LNCaP clone FGC (cell line): ENCODE results near the gene PLXNA2.

Experiments
- DNase-seq: peaks from one replicate; pipeline ENCODE4 v3.0.0-alpha.2; 2011; ENCODE audit warnings: low read depth
- H3K4me3 ChIP-seq: 2 replicates; pipeline ENCODE4 v1.5.1; 2011; ENCODE audit warnings: mild to moderate bottlenecking, low read depth, low read length, control low read depth
- TF ChIP-seq, protein P1 (sequence below): IDR thresholded peaks from 2 replicates; pipeline ENCODE4 v1.5.1; 2012; ENCODE audit warnings: mild to moderate bottlenecking; ENCODE audit not compliant: control insufficient read depth, insufficient read depth; ENCODE audit errors: extremely low read depth

The PLXNA2 gene

DNA sequence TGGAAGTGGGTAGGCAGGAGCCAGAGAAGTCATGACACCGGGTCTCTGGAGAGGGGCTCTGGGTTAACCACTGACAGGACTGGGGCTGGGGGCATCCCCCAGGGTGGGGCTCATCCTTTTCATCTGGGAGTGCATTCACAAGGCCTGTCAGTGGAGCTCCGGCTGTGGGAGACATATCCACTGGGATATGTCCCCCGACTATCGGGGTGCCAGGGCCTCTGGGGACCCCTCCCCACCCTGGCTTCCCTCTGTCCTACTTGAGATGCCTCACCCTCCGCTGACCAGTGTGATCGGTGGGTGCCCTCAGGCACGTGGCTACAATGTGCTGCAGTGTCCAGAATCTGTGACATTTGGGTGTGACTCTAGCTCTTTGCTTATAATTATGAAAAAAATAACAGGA is 240.9 kb downstream of the PLXNA2 start:
- DNase-seq, result no peak
- TF ChIP-seq, protein P1, sequence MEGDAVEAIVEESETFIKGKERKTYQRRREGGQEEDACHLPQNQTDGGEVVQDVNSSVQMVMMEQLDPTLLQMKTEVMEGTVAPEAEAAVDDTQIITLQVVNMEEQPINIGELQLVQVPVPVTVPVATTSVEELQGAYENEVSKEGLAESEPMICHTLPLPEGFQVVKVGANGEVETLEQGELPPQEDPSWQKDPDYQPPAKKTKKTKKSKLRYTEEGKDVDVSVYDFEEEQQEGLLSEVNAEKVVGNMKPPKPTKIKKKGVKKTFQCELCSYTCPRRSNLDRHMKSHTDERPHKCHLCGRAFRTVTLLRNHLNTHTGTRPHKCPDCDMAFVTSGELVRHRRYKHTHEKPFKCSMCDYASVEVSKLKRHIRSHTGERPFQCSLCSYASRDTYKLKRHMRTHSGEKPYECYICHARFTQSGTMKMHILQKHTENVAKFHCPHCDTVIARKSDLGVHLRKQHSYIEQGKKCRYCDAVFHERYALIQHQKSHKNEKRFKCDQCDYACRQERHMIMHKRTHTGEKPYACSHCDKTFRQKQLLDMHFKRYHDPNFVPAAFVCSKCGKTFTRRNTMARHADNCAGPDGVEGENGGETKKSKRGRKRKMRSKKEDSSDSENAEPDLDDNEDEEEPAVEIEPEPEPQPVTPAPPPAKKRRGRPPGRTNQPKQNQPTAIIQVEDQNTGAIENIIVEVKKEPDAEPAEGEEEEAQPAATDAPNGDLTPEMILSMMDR, result no peak
- H3K4me3 ChIP-seq, result no peak overlapping the region

- TF ChIP-seq, protein P1, result no peak
Measured at GRCh38 chr1:208002672-208003071, 241.5 kb downstream of the PLXNA2 start.

DNA sequence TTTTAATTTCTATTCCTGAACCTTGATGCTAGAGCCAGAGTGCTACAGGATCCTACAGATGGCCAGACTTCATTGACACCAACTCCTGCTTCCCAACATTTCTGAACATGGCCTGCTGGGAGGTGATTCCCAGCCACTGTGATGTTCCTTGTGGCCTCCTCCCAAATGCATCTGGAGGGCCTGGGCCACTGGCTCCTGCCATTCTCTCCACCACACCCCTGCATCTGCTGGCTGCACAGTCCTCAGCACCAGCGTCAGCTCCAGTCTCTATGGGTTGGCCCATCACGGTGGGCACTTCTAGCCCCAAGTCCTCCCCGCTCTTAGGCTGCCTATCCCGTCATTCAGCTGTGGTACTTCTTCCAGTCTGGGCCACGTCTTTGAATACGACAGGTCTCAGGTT is 242.1 kb downstream of the PLXNA2 start:
- TF ChIP-seq, protein P1, result no peak
- no peak overlapping the region for H3K4me3 ChIP-seq
- DNase-seq, result no peak

More at GRCh38 chr1:208002672-208003071, 241.5 kb downstream of the PLXNA2 start:
- H3K4me3 ChIP-seq, result no peak overlapping the region
- no peak for DNase-seq

DNA sequence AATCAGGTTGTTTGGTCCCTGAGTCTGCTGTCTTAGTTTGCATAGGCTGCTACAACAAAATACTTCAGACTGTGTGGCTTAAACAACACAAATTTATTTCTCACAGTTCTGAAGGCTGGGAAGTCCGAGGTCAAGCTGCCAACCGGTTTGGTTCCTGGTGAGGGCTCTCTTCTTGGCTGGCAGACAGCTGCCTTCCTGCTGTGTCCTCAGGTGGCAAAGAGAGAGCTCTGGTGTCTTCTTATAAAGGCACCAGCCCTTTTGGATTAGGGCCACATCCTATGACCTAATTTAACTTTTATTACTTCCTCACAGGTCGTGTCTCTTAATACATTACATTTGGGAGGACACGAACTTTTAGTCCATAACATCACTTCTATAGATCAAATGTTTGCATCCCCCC is 243.7 kb downstream of the PLXNA2 start:
- peak; percentile 78 for DNase-seq
- TF ChIP-seq, protein P1, result no peak
- no peak overlapping the region for H3K4me3 ChIP-seq

DNA sequence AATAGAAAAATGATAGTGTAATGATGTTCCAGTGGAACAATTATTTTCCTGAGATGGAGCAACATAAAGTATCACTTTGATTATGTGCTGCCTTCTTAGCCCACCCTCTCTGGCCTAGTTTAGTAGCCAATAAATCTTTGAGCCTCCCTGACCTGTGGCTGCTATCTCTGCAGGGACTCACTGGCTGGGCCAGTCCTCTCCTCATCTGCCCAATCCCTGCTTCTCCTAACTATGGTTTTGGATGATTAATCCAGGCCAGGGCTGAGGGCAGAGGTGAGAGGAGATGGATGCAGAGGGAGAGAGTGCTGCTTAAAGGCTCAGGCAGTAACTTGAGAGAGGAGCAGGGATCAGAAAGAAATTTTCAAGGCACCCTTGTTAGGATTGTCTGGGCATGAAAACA is 244.2 kb downstream of the PLXNA2 start:
- H3K4me3 ChIP-seq, result no peak overlapping the region
- TF ChIP-seq, protein P1, result no peak
- no peak for DNase-seq

DNA sequence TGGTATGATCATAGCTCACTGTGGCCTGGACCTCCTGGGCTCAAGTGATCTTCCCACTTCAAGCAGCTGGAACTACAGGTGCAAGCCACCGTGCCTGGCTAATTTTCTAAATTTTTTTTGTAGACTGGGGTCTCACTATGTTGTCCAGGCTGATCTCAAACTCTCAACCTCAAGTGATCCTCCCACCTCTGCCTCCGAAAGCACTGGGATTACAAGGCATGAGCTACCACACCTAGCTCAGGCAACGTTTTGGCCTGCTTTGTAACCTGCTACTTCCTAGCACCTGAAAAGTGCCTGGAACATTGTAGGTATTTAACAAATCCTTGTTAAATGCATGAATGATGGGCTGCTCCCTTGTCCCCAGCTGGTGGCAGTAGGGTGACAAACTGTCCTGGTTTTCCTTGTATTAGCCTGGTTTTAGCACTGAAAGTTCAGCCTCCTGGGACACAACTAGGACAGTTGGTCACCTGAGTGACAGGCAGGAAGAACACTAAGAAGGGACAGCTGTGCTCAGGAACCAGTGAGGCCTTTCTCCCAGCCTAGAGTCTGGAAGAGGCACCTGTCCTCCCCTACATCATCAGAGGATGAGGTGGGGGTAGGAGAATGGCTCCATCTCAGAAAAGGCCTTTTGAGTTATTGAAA is 244.8 kb downstream of the PLXNA2 start:
- no peak for DNase-seq
- TF ChIP-seq, protein P1, result no peak
- H3K4me3 ChIP-seq, result no peak overlapping the region

DNA sequence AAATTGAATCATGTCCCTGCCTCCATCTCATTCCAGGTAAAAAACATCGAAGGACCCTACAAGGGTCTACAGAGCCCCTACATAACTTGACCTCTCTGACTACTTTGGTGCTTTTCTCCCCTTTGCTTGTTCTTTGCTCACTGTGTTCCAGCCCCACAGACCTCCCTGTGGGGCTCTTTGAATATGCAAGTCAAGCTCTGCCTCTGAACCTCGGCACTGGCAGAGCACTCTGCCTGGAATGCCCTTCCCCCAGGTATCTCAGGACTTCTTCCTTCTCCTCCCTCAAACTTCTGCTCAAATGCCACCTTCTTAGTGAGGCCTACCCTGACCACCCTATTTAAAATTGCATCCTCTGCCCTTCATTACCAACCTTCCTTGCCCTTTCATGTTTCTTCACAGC is 245.5 kb downstream of the PLXNA2 start:
- DNase-seq, result no peak
- H3K4me3 ChIP-seq, result no peak overlapping the region
- TF ChIP-seq, protein P1, result no peak
